Measurements from ENCODE around the gene NHSL1.

DNA sequence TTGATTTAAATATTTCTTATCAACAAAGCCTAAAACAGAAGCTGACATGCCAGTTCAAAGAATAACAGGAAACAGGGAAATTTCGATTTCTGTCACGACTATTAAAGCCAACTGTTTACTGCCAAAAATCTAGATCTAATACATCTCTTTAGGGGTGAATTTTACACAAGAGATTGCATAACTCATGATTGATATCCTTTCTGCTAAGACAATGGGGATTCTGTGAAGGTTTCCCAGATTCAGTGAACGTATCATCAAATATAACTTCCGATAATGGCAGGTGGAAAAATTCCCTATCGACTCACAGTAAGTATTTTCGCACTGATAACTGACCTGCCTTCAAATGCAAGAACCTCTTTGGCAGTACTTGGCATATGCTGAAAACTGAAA lies 42.9 kb downstream of the NHSL1 start:
- TF ChIP-seq, protein P1, sequence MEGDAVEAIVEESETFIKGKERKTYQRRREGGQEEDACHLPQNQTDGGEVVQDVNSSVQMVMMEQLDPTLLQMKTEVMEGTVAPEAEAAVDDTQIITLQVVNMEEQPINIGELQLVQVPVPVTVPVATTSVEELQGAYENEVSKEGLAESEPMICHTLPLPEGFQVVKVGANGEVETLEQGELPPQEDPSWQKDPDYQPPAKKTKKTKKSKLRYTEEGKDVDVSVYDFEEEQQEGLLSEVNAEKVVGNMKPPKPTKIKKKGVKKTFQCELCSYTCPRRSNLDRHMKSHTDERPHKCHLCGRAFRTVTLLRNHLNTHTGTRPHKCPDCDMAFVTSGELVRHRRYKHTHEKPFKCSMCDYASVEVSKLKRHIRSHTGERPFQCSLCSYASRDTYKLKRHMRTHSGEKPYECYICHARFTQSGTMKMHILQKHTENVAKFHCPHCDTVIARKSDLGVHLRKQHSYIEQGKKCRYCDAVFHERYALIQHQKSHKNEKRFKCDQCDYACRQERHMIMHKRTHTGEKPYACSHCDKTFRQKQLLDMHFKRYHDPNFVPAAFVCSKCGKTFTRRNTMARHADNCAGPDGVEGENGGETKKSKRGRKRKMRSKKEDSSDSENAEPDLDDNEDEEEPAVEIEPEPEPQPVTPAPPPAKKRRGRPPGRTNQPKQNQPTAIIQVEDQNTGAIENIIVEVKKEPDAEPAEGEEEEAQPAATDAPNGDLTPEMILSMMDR (IDR thresholded peaks at IDR 0.05; ENCODE audit: low read length) = no peak
- no peak for TF ChIP-seq EZH2 (optimal IDR thresholded peaks at IDR 0.05; ENCODE audit: low read depth, low read length)
- no peak for TF ChIP-seq EZH2phosphoT487 (IDR thresholded peaks at IDR 0.05; ENCODE audit: low read length)

Data from MM.1S (cell line).